Measurements from ENCODE around the gene CDH9.

Gene CDH9

GRCh38 chr5:26847041-26847736 is 191.2 kb downstream of the CDH9 start:
- DNase-seq (ENCODE audit: low read depth): peak; percentile 5
- TF ChIP-seq, protein P1, sequence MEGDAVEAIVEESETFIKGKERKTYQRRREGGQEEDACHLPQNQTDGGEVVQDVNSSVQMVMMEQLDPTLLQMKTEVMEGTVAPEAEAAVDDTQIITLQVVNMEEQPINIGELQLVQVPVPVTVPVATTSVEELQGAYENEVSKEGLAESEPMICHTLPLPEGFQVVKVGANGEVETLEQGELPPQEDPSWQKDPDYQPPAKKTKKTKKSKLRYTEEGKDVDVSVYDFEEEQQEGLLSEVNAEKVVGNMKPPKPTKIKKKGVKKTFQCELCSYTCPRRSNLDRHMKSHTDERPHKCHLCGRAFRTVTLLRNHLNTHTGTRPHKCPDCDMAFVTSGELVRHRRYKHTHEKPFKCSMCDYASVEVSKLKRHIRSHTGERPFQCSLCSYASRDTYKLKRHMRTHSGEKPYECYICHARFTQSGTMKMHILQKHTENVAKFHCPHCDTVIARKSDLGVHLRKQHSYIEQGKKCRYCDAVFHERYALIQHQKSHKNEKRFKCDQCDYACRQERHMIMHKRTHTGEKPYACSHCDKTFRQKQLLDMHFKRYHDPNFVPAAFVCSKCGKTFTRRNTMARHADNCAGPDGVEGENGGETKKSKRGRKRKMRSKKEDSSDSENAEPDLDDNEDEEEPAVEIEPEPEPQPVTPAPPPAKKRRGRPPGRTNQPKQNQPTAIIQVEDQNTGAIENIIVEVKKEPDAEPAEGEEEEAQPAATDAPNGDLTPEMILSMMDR (IDR thresholded peaks at IDR 0.05; ENCODE audit: low read length, missing control alignments): no peak
- H3K4me3 ChIP-seq (replicated peaks; ENCODE audit: low read depth, low read length): no peak overlapping the region

GRCh38 chr5:26843677-26844076 is 194.7 kb downstream of the CDH9 start:
- H3K4me3 ChIP-seq (replicated peaks; ENCODE audit: low read depth, low read length): no peak overlapping the region
- TF ChIP-seq, protein P1 (IDR thresholded peaks at IDR 0.05; ENCODE audit: low read length, missing control alignments): no peak
- DNase-seq (ENCODE audit: low read depth): no peak

GRCh38 chr5:26833596-26833995 is 204.8 kb downstream of the CDH9 start:
- H3K4me3 ChIP-seq (replicated peaks; ENCODE audit: low read depth, low read length): no peak overlapping the region
- no peak for DNase-seq (ENCODE audit: low read depth)
- TF ChIP-seq, protein P1 (IDR thresholded peaks at IDR 0.05; ENCODE audit: low read length, missing control alignments): no peak
